Heart right ventricle (tissue), 16 donors: ENCODE data around the gene TMEM181. TPM values are rescaled to one million over a fixed set of nuclear protein-coding genes. Genes with fewer than 3 reads are reported as not detected.
"Not testable (repeated sequence)": the region's sequence is repeated elsewhere in the genome, so short reads cannot be mapped to it uniquely, and the experiment has no call there.

ENCODE experiments used
- ATAC-seq, 8 donors: fragments of 200-7000 bp; cut with Tn5 transposase; one replicate each; pipeline ENCODE4 v1.9.1; 2020; ENCODE audit warnings: mild to moderate bottlenecking in 8 of 8, moderate library complexity in 8 of 8, moderate number of reproducible peaks in 1 of 8
- DNase-seq, 2 donors: peaks; one replicate each; pipeline ENCODE4 v3.0.0-alpha.2; 2020
- H3K27ac ChIP-seq, 10 donors: fragments of 200-600 bp; sonication (generic) in 2 of 10; one replicate each; pipeline versions ENCODE4 v1.5.0 to v1.8.0; 2020 to 2022; ENCODE audit warnings: mild to moderate bottlenecking in 3 of 10
- H3K27me3 ChIP-seq, 7 donors: fragments of 200-600 bp; one replicate each; pipeline ENCODE4 v1.8.0; 2021 to 2022; ENCODE audit warnings: mild to moderate bottlenecking in 2 of 7
- H3K36me3 ChIP-seq, 9 donors: fragments of 200-600 bp; sonication (generic) in 1 of 9; one replicate each; pipeline versions ENCODE4 v1.5.0 to v1.8.0; 2020 to 2022; ENCODE audit warnings: mild to moderate bottlenecking in 2 of 9
- H3K4me1 ChIP-seq, 9 donors: fragments of 200-600 bp; sonication (generic) in 1 of 9; one replicate each; pipeline versions ENCODE4 v1.5.0 to v1.8.0; 2020 to 2022; ENCODE audit warnings: mild to moderate bottlenecking in 4 of 9
- H3K4me3 ChIP-seq, 10 donors: fragments of 200-600 bp; sonication (generic) in 2 of 10; one replicate each; pipeline versions ENCODE4 v1.5.0 to v1.8.0; 2020 to 2022; ENCODE audit warnings: mild to moderate bottlenecking in 7 of 10, moderate library complexity in 2 of 10
- H3K9me3 ChIP-seq, 11 donors: fragments of 200-600 bp in 10 of 11; sonication (generic) in 2 of 11; one replicate each; pipeline versions ENCODE4 v1.5.0 to v1.8.0; 2013 to 2022; ENCODE audit warnings: mild to moderate bottlenecking in 2 of 11, control low read depth in 1 of 11, moderate library complexity in 1 of 11
- CTCF ChIP-seq, 9 donors: fragments of 200-600 bp; sonication (generic) in 2 of 9; IDR thresholded peaks; one replicate each; pipeline versions ENCODE4 v1.5.0 to v1.8.0; 2021 to 2022; ENCODE audit warnings: antibody characterized with exemption in 9 of 9, mild to moderate bottlenecking in 5 of 9, moderate library complexity in 1 of 9
- WGBS, 2 donors: extraction: QIAGEN DNeasy Blood & Tissue Kit; methylation state at CpG; one replicate each; pipeline ENCODE4 v1.1.7; 2013; ENCODE audit warnings: inconsistent platforms in 1 of 2; 5-methylcytosine and 5-hydroxymethylcytosine counted together
- intact Hi-C, 10 donors: fragments of 100-400 bp; cut with DNase I; formaldehyde crosslinking; loops; one replicate each; pipeline versions ENCODE4 v1.11.1 to v1.14.2; 2022
- polyA plus RNA-seq, 2 donors: library from polyadenylated mRNA; stranded (reverse); fragments of 200-250 nt; gene quantifications; one replicate each; pipeline ENCODE4 v1.2.3, GENCODE V29; 2013
- total RNA-seq, 10 donors: library from RNA; stranded (reverse); fragmentation: NEBNext Ultra II Directional in 3 of 10; extraction: Animal tissue kit (Norgen Biotek cat#: 25700) in 3 of 10; gene quantifications; one replicate each; pipeline versions ENCODE4 v1.2.1 to v1.2.4, GENCODE V29; 2021 to 2023
- donor health status: Arrhythmogenic right ventricular cardiomyopathy.
- donor health status: ischemic (EF 13 %, LVEDD 7.1; RV severe dilation, severe dysfunction).
- donor health status: healthy with polysubstance abuse.
- donor health status: DM: no; HTN: yes; CAD: no.
- donor health status: DM: no; HTN: no; CAD: no.
- donor health status: ischemic (EF 25% LVEDD 6.9; RV normal size, moderate dysfunction).
- donor health status: ischemic (EF 25% LVEDD 5.7; RV mildly dilated, moderate dysfunction).
- donor health status: healthy.
- donor health status: DM: yes; HTN: yes; CAD: no.
- donor health status: Ischemic cardiomyopathy.
- donor health status: ischemic (EF 35%, LVEDD 5.7; RV mildly dilated, moderate dysfunction).
- donor health status: nonischemic (EF 11% LVEDD 7.7; RV severe dilation, severe dysfunction).
- donor health status: DM: yes; HTN: yes; CAD: no.
- donor health status: PGD.
- donor health status: ischemic (EF 29% LVEDD 5.4; RV normal size, mild dysfunction).
- donor health status: nonischemic (EF 23%, LVEDD 6.1; RV moderate dilation, normal function).

The TMEM181 gene
- total and polyA plus RNA-seq, 12 donors, result 5.9 to 13.4 (median 9.6) TPM

- DNase-seq (peak in 1 of 2 donors; percentile 65), ATAC-seq (peak in 4 of 8 donors; percentile 53 to 70 (median 66))
- H3K9me3 ChIP-seq, result no peaks in the 10 kb centered on the region
- WGBS, 2 donors, result 41 to 44% methylated on average over 13 of the region's 13 CpGs
- H3K4me1 ChIP-seq, result peaks cover 0 to 18% (median 8%) of the 10 kb centered on the region in 9 donors
- peak; percentile 46 to 81 (median 73) for TF ChIP-seq CTCF (IDR thresholded peaks at IDR 0.05)
- peaks cover 0 to 89% (median 9%) of the 10 kb centered on the region in 9 donors for H3K36me3 ChIP-seq
- H3K4me3 ChIP-seq, result no peak overlapping the region
- intact Hi-C loops, result loop anchor here in 8 of 10 donors (2.0 to 10.0 kb wide), 5 partner anchors 383 to 391 kb away; no protein-coding TSS in a partner anchor
- no peaks in the 10 kb centered on the region for H3K27me3 ChIP-seq
- H3K27ac ChIP-seq, result no peak overlapping the region
Observed at GRCh38 chr6:158605266-158605878, 45.5 kb downstream of the TMEM181 start.

- ATAC-seq, H3K27me3 ChIP-seq, DNase-seq, H3K27ac ChIP-seq, H3K4me3 ChIP-seq, H3K9me3 ChIP-seq: not testable (repeated sequence)
- Histone ChIP-seq H3K36me3 (peaks cover 0 to 89% (median 9%) of the 10 kb centered on the region in 9 donors), H3K4me1 (peaks cover 0 to 24% (median 10%) of the 10 kb centered on the region in 9 donors)
- 86 to 99% methylated on average over 15 of the region's 15 CpGs for WGBS, 2 donors
- intact Hi-C loops, result loop anchor here in 5 of 10 donors (5.0 to 10.0 kb wide), 3 partner anchors 384 to 391 kb away; no protein-coding TSS in a partner anchor
Observed at GRCh38 chr6:158606011-158606410, 46.1 kb downstream of the TMEM181 start.

GRCh38 chr6:158606935-158607334 is 47.0 kb downstream of the TMEM181 start:
- Histone ChIP-seq H3K27ac (no peak overlapping the region), H3K4me3 (no peak overlapping the region), H3K27me3 (no peaks in the 10 kb centered on the region), H3K4me1 (peaks cover under 1 to 33% (median 18%) of the 10 kb centered on the region in 9 donors), H3K36me3 (peaks cover 0 to 90% (median 9%) of the 10 kb centered on the region in 9 donors), H3K9me3 (no peaks in the 10 kb centered on the region)
- no peak for TF ChIP-seq CTCF (IDR thresholded peaks at IDR 0.05)
- 98 to 99% methylated on average over 7 of the region's 7 CpGs for WGBS, 2 donors
- DNase-seq, result no peak
- intact Hi-C loops, result loop anchor here in 5 of 10 donors (5.0 to 10.0 kb wide), 3 partner anchors 385 to 392 kb away; no protein-coding TSS in a partner anchor
- ATAC-seq, result no peak

DNA sequence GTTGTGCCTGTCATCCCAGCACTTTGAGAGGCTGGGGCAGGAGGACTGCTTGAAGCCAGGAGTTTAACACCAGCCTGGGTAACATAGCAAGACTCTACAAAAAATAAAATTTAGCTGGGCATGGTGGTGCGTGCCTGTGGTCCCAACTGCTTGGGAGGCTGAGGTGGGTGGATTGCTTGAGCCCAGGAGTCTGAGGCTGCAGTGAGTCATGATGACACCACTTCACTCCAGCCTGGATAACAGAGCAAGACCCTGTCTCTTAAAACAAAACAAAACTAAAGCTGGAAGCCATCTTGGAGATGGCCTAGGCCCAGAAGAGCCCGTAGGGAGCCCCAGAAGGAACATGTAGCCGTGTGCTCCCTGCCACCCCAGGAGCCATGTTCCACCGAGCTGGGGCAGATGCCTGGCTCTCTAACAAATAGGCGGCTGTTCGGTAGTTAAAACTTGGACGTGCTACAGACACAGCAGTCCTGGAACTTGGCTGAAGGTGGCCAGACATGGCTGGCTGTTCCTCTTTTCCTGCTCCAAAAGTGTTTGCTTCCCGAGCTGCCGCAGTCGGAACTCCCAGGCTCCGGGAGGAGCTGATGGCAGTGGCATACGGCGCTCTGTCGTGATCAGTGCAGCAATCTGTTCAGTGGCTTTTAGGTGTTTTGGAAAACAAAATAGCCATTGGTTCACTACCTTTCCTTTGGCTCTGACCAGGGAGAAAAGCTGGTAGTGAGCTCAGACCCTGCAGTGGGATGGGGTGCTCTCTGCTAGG is 47.7 kb downstream of the TMEM181 start:
- intact Hi-C loops, result loop anchor here in 5 of 10 donors (5.0 to 10.0 kb wide), 3 partner anchors 385 to 393 kb away; no protein-coding TSS in a partner anchor
- WGBS, 2 donors, result 89 to 90% methylated on average over 14 of the region's 14 CpGs
- no peaks in the 10 kb centered on the region for H3K27me3 ChIP-seq
- peak in 3 of 8 donors; percentile 21 to 36 (median 25) for ATAC-seq
- no peak for TF ChIP-seq CTCF (IDR thresholded peaks at IDR 0.05)
- H3K27ac ChIP-seq, result peak overlapping the region in 3 of 10 donors; percentile 33 to 60 (median 44)
- H3K4me3 ChIP-seq, result no peak overlapping the region
- no peak for DNase-seq
- H3K4me1 ChIP-seq, result peaks cover 3 to 36% (median 20%) of the 10 kb centered on the region in 9 donors
- H3K9me3 ChIP-seq, result no peaks in the 10 kb centered on the region
- H3K36me3 ChIP-seq, result peaks cover 0 to 90% (median 9%) of the 10 kb centered on the region in 9 donors
